OCI-LY1 (cell line): Measurements from ENCODE around the gene PPM1F.

Experiments
- H2AFZ ChIP-seq: fragments of 200-600 bp; sonication (generic), shearing (Covaris generic); 2 replicates; pipeline ENCODE4 v1.6.0; 2014; ENCODE audit warnings: antibody characterized with exemption, mild to moderate bottlenecking, low read length
- H3F3A ChIP-seq: fragments of 200-600 bp; sonication (generic), shearing (Covaris generic); 2 replicates; pipeline ENCODE4 v1.6.0; 2014; ENCODE audit warnings: mild to moderate bottlenecking, antibody characterized with exemption, low read length, moderate library complexity; ENCODE audit not compliant: insufficient read depth
- H3K27ac ChIP-seq: fragments of 200-600 bp; sonication (generic); 2 replicates; pipeline ENCODE4 v1.5.1; 2014; ENCODE audit warnings: low read length, mixed run types, mild to moderate bottlenecking, low read depth; ENCODE audit not compliant: poor library complexity, severe bottlenecking
- H3K27me3 ChIP-seq: fragments of 200-600 bp; sonication (generic); 2 replicates; pipeline ENCODE4 v1.6.0; 2014; ENCODE audit warnings: antibody characterized with exemption, mild to moderate bottlenecking, low read length, moderate library complexity; ENCODE audit not compliant: insufficient read depth
- H3K36me3 ChIP-seq: fragments of 200-600 bp; sonication (generic); 2 replicates; pipeline ENCODE4 v1.6.1; 2014; ENCODE audit warnings: mild to moderate bottlenecking, antibody characterized with exemption, low read length, moderate library complexity, mixed read lengths; ENCODE audit not compliant: insufficient read depth
- H3K4me1 ChIP-seq: fragments of 200-600 bp; sonication (generic); 2 replicates; pipeline ENCODE4 v1.5.1; 2014; ENCODE audit warnings: mild to moderate bottlenecking, low read length, moderate library complexity; ENCODE audit not compliant: insufficient read depth, severe bottlenecking
- H3K4me2 ChIP-seq: fragments of 200-600 bp; sonication (generic), shearing (Covaris generic); 2 replicates; pipeline ENCODE4 v1.6.1; 2014; ENCODE audit warnings: low read length
- H3K4me3 ChIP-seq: fragments of 200-600 bp; sonication (generic); 2 replicates; pipeline ENCODE4 v1.5.1; 2014; ENCODE audit warnings: low read length, low read depth, mild to moderate bottlenecking, mixed read lengths; ENCODE audit not compliant: poor library complexity, severe bottlenecking
- H3K79me2 ChIP-seq: fragments of 200-600 bp; shearing (Covaris generic); 2 replicates; pipeline ENCODE4 v1.6.1; 2016; ENCODE audit warnings: mixed run types, low read length, mixed read lengths; ENCODE audit not compliant: insufficient read depth
- H3K9ac ChIP-seq: fragments of 200-600 bp; sonication (generic), shearing (Covaris generic); 2 replicates; pipeline ENCODE4 v1.6.1; 2014; ENCODE audit warnings: mild to moderate bottlenecking, low read length, mixed read lengths
- H3K9me2 ChIP-seq: fragments of 200-600 bp; sonication (generic), shearing (Covaris generic); 2 replicates; pipeline ENCODE4 v1.6.1; 2014; ENCODE audit warnings: low read depth, mild to moderate bottlenecking, low read length, mixed read lengths
- H3K9me3 ChIP-seq: fragments of 200-600 bp; shearing (Covaris generic); 2 replicates; pipeline ENCODE4 v1.6.1; 2014; ENCODE audit warnings: low read length, mixed read lengths
- H4K20me1 ChIP-seq: fragments of 200-600 bp; sonication (generic), shearing (Covaris generic); 2 replicates; pipeline ENCODE4 v1.6.0; 2016; ENCODE audit warnings: mild to moderate bottlenecking, low read length; ENCODE audit not compliant: insufficient read depth
- EZH2 ChIP-seq: fragments of 200-600 bp; sonication (generic), shearing (Covaris generic); IDR thresholded peaks from 2 replicates; pipeline ENCODE4 v1.8.0; 2017; ENCODE audit warnings: borderline replicate concordance, mixed run types, mild to moderate bottlenecking, antibody characterized with exemption, low read length, moderate library complexity, mixed read lengths
- TF ChIP-seq, protein P1 (sequence below): fragments of 200-600 bp; sonication (generic), shearing (Covaris generic); IDR thresholded peaks from 2 replicates; pipeline ENCODE4 v1.5.1; 2017; ENCODE audit warnings: mild to moderate bottlenecking, antibody characterized with exemption, low read length, moderate library complexity, mixed read lengths

The PPM1F gene

DNA sequence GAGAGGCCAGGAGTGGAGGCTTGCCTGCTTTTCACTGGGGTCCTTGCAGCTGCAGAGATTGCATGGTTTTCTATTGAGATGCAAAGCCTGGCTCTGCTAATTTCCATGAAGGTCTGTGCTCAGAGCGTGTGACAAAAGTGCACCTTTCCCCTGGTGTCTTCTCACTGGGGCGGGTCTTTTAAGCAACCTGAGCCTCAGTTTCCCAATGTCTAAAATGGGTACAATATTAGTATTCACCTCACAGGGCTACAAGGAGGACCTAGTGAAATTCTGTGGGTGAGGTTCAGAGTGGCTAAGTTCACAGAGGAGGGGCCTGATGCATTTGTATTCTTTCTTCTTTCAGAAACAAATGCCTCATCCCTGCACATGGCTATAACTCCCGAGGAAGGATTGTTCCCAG is 20.3 kb downstream of the PPM1F start:
- Histone ChIP-seq H4K20me1 (no peaks in the 10 kb centered on the region), H3K4me1 (no peaks in the 10 kb centered on the region), H3K36me3 (peaks cover 13% of the 10 kb centered on the region), H3K9ac (no peak overlapping the region), H2AFZ (no peak overlapping the region), H3K4me2 (no peak overlapping the region), H3K9me3 (no peaks in the 10 kb centered on the region), H3K27ac (no peak overlapping the region), H3F3A (no peaks in the 10 kb centered on the region), H3K79me2 (no peaks in the 10 kb centered on the region), H3K4me3 (no peak overlapping the region), H3K27me3 (no peaks in the 10 kb centered on the region), H3K9me2 (no peaks in the 10 kb centered on the region)
- no peak for TF ChIP-seq EZH2
- TF ChIP-seq, protein P1, sequence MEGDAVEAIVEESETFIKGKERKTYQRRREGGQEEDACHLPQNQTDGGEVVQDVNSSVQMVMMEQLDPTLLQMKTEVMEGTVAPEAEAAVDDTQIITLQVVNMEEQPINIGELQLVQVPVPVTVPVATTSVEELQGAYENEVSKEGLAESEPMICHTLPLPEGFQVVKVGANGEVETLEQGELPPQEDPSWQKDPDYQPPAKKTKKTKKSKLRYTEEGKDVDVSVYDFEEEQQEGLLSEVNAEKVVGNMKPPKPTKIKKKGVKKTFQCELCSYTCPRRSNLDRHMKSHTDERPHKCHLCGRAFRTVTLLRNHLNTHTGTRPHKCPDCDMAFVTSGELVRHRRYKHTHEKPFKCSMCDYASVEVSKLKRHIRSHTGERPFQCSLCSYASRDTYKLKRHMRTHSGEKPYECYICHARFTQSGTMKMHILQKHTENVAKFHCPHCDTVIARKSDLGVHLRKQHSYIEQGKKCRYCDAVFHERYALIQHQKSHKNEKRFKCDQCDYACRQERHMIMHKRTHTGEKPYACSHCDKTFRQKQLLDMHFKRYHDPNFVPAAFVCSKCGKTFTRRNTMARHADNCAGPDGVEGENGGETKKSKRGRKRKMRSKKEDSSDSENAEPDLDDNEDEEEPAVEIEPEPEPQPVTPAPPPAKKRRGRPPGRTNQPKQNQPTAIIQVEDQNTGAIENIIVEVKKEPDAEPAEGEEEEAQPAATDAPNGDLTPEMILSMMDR = no peak

DNA sequence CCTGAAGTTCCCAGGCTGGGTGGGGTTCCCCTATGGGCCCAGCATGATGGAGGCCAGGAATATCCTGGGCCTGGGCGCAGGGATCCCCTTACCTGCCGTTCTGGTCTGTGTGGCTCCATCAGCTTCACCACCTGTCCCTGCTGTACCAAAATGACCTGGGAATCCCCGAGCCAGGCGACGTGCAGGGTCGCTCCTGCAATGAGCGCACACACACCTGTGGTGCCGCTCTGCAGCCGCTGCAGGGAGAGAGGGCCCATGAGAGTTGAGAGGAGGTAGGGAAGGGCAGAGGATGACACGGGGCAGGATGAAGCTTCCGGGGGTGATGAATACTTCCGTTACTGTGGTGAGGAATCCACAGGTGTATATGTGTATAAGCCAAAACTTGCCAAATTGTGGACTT is 21.6 kb downstream of the PPM1F start:
- Histone ChIP-seq H3K4me3 (no peak overlapping the region), H2AFZ (no peak overlapping the region), H3K9me2 (no peaks in the 10 kb centered on the region), H3K4me1 (peaks cover 7% of the 10 kb centered on the region), H3K27me3 (no peaks in the 10 kb centered on the region), H3F3A (no peaks in the 10 kb centered on the region), H3K79me2 (no peaks in the 10 kb centered on the region), H3K4me2 (no peak overlapping the region), H3K9me3 (no peaks in the 10 kb centered on the region), H3K9ac (no peak overlapping the region), H3K36me3 (peaks cover 13% of the 10 kb centered on the region), H4K20me1 (no peaks in the 10 kb centered on the region), H3K27ac (no peak overlapping the region)
- TF ChIP-seq EZH2 = no peak
- TF ChIP-seq, protein P1 = no peak

DNA sequence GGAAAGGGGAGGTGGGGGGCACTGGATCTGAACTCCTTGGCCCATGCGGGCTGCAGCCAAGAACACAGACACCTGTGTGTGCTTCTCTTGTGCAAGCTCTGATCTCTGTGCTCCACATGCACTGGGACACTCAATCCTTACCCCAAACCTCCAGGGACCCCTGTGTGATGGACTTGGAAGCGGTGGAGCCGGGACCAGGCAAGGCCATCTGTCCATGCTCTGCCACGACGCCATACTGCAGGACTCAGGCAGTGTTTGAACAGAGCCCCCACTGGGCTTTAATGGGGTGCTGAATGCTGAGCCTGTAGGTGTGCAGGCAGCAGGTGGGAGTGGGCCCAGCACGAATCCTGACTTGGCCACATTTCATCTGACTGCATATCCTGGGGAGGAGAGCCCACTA is 23.4 kb downstream of the PPM1F start:
- H3K4me1 ChIP-seq = peaks cover 16% of the 10 kb centered on the region
- H4K20me1 ChIP-seq = no peaks in the 10 kb centered on the region
- H3K9ac ChIP-seq = no peak overlapping the region
- TF ChIP-seq EZH2 = no peak
- TF ChIP-seq, protein P1 = no peak
- no peak overlapping the region for H3K4me2 ChIP-seq
- H3K4me3 ChIP-seq = no peak overlapping the region
- no peaks in the 10 kb centered on the region for H3K9me2 ChIP-seq
- no peak overlapping the region for H2AFZ ChIP-seq
- H3K79me2 ChIP-seq = no peaks in the 10 kb centered on the region
- peaks cover 13% of the 10 kb centered on the region for H3K36me3 ChIP-seq
- H3F3A ChIP-seq = no peaks in the 10 kb centered on the region
- H3K27ac ChIP-seq = no peak overlapping the region
- no peaks in the 10 kb centered on the region for H3K27me3 ChIP-seq
- no peaks in the 10 kb centered on the region for H3K9me3 ChIP-seq
